ENCODE results near the gene LRRC18.

LRRC18 gene

GRCh38 chr10:48938281-48938680, 1.4 kb downstream of the LRRC18 start:
- no peaks in the 10 kb centered on the region for H3K27me3 ChIP-seq (ENCODE audit: low read depth, low read length)
- H3K4me2 ChIP-seq (ENCODE audit: low read length) = no peak overlapping the region
- H3K27ac ChIP-seq (ENCODE audit: low read length) = no peak overlapping the region
- no peak overlapping the region for H2AFZ ChIP-seq (ENCODE audit: low read depth, low read length)
- H4K20me1 ChIP-seq (ENCODE audit: insufficient read depth, low read length) = no peaks in the 10 kb centered on the region
- no peak overlapping the region for H3K9ac ChIP-seq (ENCODE audit: low read length)
- H3K4me3 ChIP-seq (ENCODE audit: low read length) = no peak overlapping the region
- H3K79me2 ChIP-seq (ENCODE audit: low read length) = no peaks in the 10 kb centered on the region
- no peaks in the 10 kb centered on the region for H3K9me3 ChIP-seq (ENCODE audit: insufficient read depth, low read length)
- H3K4me1 ChIP-seq (ENCODE audit: low read length) = no peaks in the 10 kb centered on the region
- TF ChIP-seq CTCF (IDR thresholded peaks at IDR 0.05; ENCODE audit: low read depth, low read length) (no peak), EZH2phosphoT487 (IDR thresholded peaks at IDR 0.05; ENCODE audit: low read depth) (no peak)
- H3K36me3 ChIP-seq (replicated peaks; ENCODE audit: low read depth, low read length) = no peaks in the 10 kb centered on the region

GRCh38 chr10:48937796-48938195, 1.8 kb downstream of the LRRC18 start:
- Histone ChIP-seq H3K4me1 (ENCODE audit: low read length) (no peaks in the 10 kb centered on the region), H2AFZ (ENCODE audit: low read depth, low read length) (no peak overlapping the region), H4K20me1 (ENCODE audit: insufficient read depth, low read length) (no peaks in the 10 kb centered on the region), H3K27ac (ENCODE audit: low read length) (no peak overlapping the region), H3K79me2 (ENCODE audit: low read length) (no peaks in the 10 kb centered on the region), H3K4me3 (ENCODE audit: low read length) (no peak overlapping the region), H3K9ac (ENCODE audit: low read length) (no peak overlapping the region), H3K36me3 (replicated peaks; ENCODE audit: low read depth, low read length) (no peaks in the 10 kb centered on the region), H3K4me2 (ENCODE audit: low read length) (no peak overlapping the region), H3K27me3 (ENCODE audit: low read depth, low read length) (no peaks in the 10 kb centered on the region), H3K9me3 (ENCODE audit: insufficient read depth, low read length) (no peaks in the 10 kb centered on the region)
- TF ChIP-seq EZH2phosphoT487 (IDR thresholded peaks at IDR 0.05; ENCODE audit: low read depth) = no peak
- no peak for TF ChIP-seq CTCF (IDR thresholded peaks at IDR 0.05; ENCODE audit: low read depth, low read length)

GRCh38 chr10:48935577-48935976, 4.1 kb downstream of the LRRC18 start:
- H4K20me1 ChIP-seq (ENCODE audit: insufficient read depth, low read length) = no peaks in the 10 kb centered on the region

More at GRCh38 chr10:48935577-48935976, 4.1 kb downstream of the LRRC18 start:
- no peaks in the 10 kb centered on the region for H3K9me3 ChIP-seq (ENCODE audit: insufficient read depth, low read length)
- H2AFZ ChIP-seq (ENCODE audit: low read depth, low read length) = no peak overlapping the region
- H3K36me3 ChIP-seq (replicated peaks; ENCODE audit: low read depth, low read length) = no peaks in the 10 kb centered on the region
- H3K4me2 ChIP-seq (ENCODE audit: low read length) = no peak overlapping the region
- no peak overlapping the region for H3K27ac ChIP-seq (ENCODE audit: low read length)
- no peak overlapping the region for H3K4me3 ChIP-seq (ENCODE audit: low read length)
- H3K4me1 ChIP-seq (ENCODE audit: low read length) = no peaks in the 10 kb centered on the region
- no peaks in the 10 kb centered on the region for H3K79me2 ChIP-seq (ENCODE audit: low read length)
- no peak for TF ChIP-seq EZH2phosphoT487 (IDR thresholded peaks at IDR 0.05; ENCODE audit: low read depth)
- no peak for TF ChIP-seq CTCF (IDR thresholded peaks at IDR 0.05; ENCODE audit: low read depth, low read length)
- H3K9ac ChIP-seq (ENCODE audit: low read length) = no peak overlapping the region
- H3K27me3 ChIP-seq (ENCODE audit: low read depth, low read length) = no peaks in the 10 kb centered on the region
